K562 (cell line): ENCODE data around the gene ZNF865. TPM values are rescaled to one million over a fixed set of nuclear protein-coding genes. Genes with fewer than 3 reads are reported as not detected.

Experiments used
- CHD7 ChIP-seq: fragments of 200-600 bp; sonication (generic); IDR thresholded peaks from one replicate; pipeline ENCODE4 v1.6.1; 2012; ENCODE audit warnings: mild to moderate bottlenecking, low read depth, low read length, inconsistent platforms
- RBM14 ChIP-seq: fragments of 200-400 bp; formaldehyde crosslinking; IDR thresholded peaks from 2 replicates; pipeline ENCODE4 v1.6.1; 2018; ENCODE audit warnings: low read depth, mild to moderate bottlenecking, low read length, moderate library complexity, borderline replicate concordance; ENCODE audit not compliant: insufficient read depth
- ZBTB40 ChIP-seq, 2 experiments: fragments of 450-650 bp in 1 of 2; sonication (generic) in 1 of 2; formaldehyde crosslinking in 1 of 2; IDR thresholded peaks; 2 replicates each; pipeline versions ENCODE4 v1.7.1 to v1.9.0; 2016 to 2022; ENCODE audit warnings: inconsistent platforms in 1 of 2, mild to moderate bottlenecking in 1 of 2, missing genetic modification reagents in 1 of 2
- polyA plus RNA-seq, 8 experiments: library from polyadenylated mRNA; depleted of rRNA in 4 of 8; stranded (reverse) in 5 of 8; unstranded in 3 of 8; fragments of >200 nt; fragmentation: Nextera tagmentation in 2 of 8; fragmentation: Illumina TruSeq in 1 of 8; extraction: Ambion mirVana in 2 of 8; extraction: Trizol in 1 of 8; gene quantifications; 2 replicates each; pipeline versions ENCODE4 v1.2.1 to v1.2.3, GENCODE V29; 2011 to 2014; ENCODE audit warnings: inconsistent platforms in 1 of 8, missing spikeins in 1 of 8
- total RNA-seq, 7 experiments: library from RNA; depleted of rRNA in 6 of 7; stranded (reverse); fragments of >200 nt in 6 of 7; fragmentation: Illumina TruSeq in 2 of 7; extraction: Trizol in 2 of 7; gene quantifications; 2 replicates each; pipeline versions ENCODE4 v1.2.1 to v1.2.3, GENCODE V29; 2011 to 2021; ENCODE audit warnings: low replicate concordance in 1 of 7

Gene ZNF865
- total and polyA plus RNA-seq, 9 of the 15 experiments (the other 6 are each of a cell fraction or from before 2014, with no cell fraction given) = 0.40 to 18.8 (median 1.6) TPM; not detected in 2

DNA sequence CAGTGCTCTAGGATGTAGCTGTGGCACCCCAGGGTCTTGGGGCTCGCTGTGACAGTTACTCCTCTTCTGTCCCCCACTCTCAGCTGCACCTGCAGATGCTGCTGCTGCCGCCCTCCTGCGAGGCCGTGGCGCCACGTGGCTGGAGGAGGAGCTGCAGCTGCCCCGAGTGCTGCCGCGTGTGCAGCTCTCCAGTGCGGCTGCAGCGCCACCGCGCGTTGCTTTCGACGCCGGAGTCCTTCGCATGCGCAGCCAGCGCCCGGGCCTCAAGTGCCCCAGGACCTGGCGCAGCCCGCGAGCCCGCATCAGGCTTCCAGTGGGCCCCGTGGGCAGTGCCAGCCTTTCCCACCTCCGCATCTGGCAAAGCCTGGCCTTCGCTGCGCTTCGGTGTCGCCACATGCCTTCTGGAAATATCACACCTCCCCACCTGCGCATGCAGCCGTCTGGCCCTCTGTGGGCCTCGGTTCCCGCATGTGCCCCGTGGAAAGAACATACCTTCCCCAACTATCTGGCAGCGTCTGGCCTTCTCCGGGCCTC, 34.7 kb downstream of the ZNF865 start (continued):
- TF ChIP-seq ZBTB40 (IDR thresholded peaks at IDR 0.05) (no peak), ZBTB40 (CRISPR knock-in tag; IDR thresholded peaks at IDR 0.05) (peak; percentile 62; the same call in 1 of the 2 replicates), CHD7 (no peak), RBM14 (no peak)
